Chondrocyte (in vitro differentiated cells): ENCODE data around the gene GJA10. TPM values are rescaled to one million over a fixed set of nuclear protein-coding genes. Genes with fewer than 3 reads are reported as not detected.
"Not testable (repeated sequence)": the region's sequence is repeated elsewhere in the genome, so short reads cannot be mapped to it uniquely, and the experiment has no call there.

Experiments
- DNase-seq: peaks from one replicate; pipeline ENCODE4 v3.0.0; 2021; ENCODE audit warnings: mixed read lengths, low spot score
- H3K27ac Mint-ChIP-seq: one replicate; pipeline ENCODE4 v1.8.0; 2021; ENCODE audit warnings: mild to moderate bottlenecking, moderate library complexity, mixed read lengths; ENCODE audit not compliant: unreplicated experiment
- H3K27me3 Mint-ChIP-seq: 2 replicates; pipeline ENCODE4 v1.8.0; 2021; ENCODE audit warnings: low read depth, mixed read lengths
- H3K36me3 Mint-ChIP-seq: 2 replicates; pipeline ENCODE4 v1.8.0; 2021; ENCODE audit warnings: low read depth, mixed read lengths
- H3K4me1 Mint-ChIP-seq: 2 replicates; pipeline ENCODE4 v1.8.0; 2021; ENCODE audit warnings: low read depth, mild to moderate bottlenecking, mixed read lengths
- H3K4me3 Mint-ChIP-seq: one replicate; pipeline ENCODE4 v1.8.0; 2021; ENCODE audit warnings: mild to moderate bottlenecking, moderate library complexity, mixed read lengths; ENCODE audit not compliant: unreplicated experiment
- H3K9me3 Mint-ChIP-seq: 2 replicates; pipeline ENCODE4 v1.8.0; 2021; ENCODE audit warnings: low read depth, mixed read lengths
- total RNA-seq: library from RNA; stranded (reverse); gene quantifications from 3 replicates; pipeline ENCODE4 v1.2.1, GENCODE V29; 2021
- TF ChIP-seq, protein P1 (sequence below): fragments of 200-600 bp; sonication (generic); IDR thresholded peaks from 2 replicates; pipeline ENCODE4 v1.5.0; 2021; ENCODE audit warnings: antibody characterized with exemption, mild to moderate bottlenecking, moderate library complexity

Gene GJA10
- total RNA-seq, 1 donor from 2014 or later = not detected

DNA sequence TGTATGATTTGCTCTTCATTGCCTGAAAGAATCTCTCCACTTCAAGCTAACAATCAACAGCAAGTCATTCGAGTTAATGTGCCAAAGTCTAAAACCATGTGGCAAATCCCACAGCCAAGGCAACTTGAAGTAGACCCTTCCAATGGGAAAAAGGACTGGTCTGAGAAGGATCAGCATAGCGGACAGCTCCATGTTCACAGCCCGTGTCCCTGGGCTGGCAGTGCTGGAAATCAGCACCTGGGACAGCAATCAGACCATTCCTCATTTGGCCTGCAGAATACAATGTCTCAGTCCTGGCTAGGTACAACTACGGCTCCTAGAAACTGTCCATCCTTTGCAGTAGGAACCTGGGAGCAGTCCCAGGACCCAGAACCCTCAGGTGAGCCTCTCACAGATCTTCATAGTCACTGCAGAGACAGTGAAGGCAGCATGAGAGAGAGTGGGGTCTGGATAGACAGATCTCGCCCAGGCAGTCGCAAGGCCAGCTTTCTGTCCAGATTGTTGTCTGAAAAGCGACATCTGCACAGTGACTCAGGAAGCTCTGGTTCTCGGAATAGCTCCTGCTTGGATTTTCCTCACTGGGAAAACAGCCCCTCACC lies 1.1 kb downstream of the GJA10 start:
- DNase-seq = no peak
- Mint-ChIP-seq H3K27ac (no peak overlapping the region), H3K36me3 (no peaks in the 10 kb centered on the region)

DNA sequence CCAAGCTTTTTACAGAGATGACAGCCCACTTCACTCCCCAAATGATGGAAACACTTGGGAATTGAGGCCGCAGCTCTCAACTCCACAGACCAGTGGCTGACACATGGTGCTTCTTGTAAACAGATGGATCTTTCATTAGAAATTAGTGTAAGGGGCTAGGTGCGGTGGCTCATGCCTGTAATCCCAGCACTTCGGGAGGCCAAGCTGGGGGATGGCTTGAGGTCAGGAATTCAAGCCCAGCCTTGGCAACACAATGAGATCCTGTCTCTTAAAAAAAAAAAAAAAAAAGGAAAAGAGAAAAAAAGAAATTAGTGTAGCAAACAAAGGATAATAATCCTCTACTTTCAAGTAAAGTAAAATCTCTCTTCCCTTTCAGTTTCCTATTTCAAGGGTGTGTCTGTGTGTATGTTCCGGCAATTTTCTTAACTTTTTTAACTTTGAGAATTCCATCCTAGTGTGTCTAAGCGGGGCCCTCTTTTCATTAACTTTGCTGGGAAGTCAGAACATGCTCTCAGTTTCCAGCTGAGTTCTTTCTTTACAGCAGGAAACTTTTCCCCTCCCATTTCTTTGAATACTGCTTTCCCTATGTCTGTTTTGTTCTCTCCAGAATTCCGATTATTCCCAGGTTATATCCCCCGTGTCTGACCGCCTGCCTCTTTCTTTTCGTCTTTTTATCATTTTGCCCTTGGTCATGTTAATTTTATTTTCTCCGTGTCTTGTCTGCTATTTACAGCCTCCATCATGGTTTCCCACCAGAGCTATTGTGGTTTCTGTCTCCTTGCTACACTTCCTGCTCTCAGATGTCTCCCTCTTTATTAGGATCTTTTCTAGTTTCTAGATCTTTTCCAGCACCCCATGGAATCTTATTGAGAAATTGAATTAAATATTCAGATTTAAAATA lies 16.0 kb downstream of the GJA10 start:
- not testable (repeated sequence) for H3K36me3 Mint-ChIP-seq, H3K4me3 Mint-ChIP-seq, DNase-seq, H3K27ac Mint-ChIP-seq, H3K9me3 Mint-ChIP-seq, H3K4me1 Mint-ChIP-seq
- H3K27me3 Mint-ChIP-seq = peaks cover 10% of the 10 kb centered on the region

More for the DNA sequence above, 1.1 kb downstream of the GJA10 start:
- H3K9me3 Mint-ChIP-seq = peaks cover 2% of the 10 kb centered on the region
- H3K27me3 Mint-ChIP-seq = peaks cover 34% of the 10 kb centered on the region
- H3K4me1 Mint-ChIP-seq = no peaks in the 10 kb centered on the region
- no peak overlapping the region for H3K4me3 Mint-ChIP-seq
- TF ChIP-seq, protein P1, sequence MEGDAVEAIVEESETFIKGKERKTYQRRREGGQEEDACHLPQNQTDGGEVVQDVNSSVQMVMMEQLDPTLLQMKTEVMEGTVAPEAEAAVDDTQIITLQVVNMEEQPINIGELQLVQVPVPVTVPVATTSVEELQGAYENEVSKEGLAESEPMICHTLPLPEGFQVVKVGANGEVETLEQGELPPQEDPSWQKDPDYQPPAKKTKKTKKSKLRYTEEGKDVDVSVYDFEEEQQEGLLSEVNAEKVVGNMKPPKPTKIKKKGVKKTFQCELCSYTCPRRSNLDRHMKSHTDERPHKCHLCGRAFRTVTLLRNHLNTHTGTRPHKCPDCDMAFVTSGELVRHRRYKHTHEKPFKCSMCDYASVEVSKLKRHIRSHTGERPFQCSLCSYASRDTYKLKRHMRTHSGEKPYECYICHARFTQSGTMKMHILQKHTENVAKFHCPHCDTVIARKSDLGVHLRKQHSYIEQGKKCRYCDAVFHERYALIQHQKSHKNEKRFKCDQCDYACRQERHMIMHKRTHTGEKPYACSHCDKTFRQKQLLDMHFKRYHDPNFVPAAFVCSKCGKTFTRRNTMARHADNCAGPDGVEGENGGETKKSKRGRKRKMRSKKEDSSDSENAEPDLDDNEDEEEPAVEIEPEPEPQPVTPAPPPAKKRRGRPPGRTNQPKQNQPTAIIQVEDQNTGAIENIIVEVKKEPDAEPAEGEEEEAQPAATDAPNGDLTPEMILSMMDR = no peak

DNA sequence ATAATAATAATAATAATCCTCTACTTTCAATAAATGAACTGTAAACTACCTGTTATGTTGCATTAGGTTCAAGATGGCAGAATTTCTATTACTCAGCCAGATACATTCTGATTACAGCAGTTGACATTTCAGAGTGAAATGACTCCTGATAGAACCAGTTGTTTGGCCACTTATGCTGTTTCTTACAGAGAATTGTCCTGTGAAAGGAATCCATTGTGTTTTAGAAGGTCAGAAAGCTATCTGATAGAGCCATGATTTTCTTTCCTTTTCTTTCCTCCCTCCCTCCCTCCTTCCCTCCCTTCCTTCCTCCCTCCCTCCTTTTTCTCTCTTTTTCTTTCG lies 16.6 kb downstream of the GJA10 start:
- Mint-ChIP-seq H3K4me3 (no peak overlapping the region), H3K27me3 (peaks cover 10% of the 10 kb centered on the region), H3K9me3 (peaks cover 11% of the 10 kb centered on the region), H3K36me3 (no peaks in the 10 kb centered on the region), H3K4me1 (peaks cover 3% of the 10 kb centered on the region), H3K27ac (no peak overlapping the region)
- TF ChIP-seq, protein P1 = no peak
- DNase-seq = no peak

DNA sequence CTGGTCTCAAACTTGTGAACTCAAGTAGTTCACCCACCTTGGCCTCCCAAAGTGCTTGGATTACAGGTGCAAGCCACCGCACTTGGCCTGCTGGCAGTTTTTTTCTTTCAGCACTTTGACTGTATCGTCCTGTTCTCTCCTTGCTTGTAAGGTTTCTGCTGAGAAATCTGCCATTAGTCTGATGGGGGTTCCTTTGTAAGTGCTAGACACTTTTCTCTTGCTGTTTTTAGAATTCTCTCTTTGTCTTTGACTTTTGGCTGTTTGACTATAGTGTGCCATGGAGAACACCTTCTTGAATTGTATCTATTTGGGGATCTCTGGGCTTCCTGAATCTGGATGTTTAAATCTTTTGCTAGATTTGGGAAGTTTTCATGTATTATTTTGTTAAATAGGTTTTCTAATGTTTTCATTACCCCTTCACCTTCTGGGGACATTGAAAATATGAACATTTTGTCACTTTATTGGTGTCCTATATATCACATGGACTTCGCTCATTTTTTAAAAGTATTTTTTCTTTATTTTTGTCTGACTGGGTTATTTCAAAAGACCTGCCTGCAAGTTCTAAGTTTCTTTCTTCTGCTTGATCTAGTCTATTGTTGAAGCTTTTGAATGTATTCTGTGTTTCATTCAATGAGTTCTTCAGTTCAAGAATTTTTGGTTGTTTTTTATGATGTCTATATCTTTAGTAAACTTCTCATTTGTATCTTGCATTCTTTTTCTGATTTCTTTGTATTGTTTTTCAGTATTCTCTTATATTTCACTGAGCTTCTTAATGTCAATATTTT lies 22.1 kb downstream of the GJA10 start:
- H3K36me3 Mint-ChIP-seq = peaks cover 1% of the 10 kb centered on the region
- H3K27ac Mint-ChIP-seq = no peak overlapping the region
- H3K27me3 Mint-ChIP-seq = no peaks in the 10 kb centered on the region
- TF ChIP-seq, protein P1 = no peak
- no peak overlapping the region for H3K4me3 Mint-ChIP-seq
- no peaks in the 10 kb centered on the region for H3K4me1 Mint-ChIP-seq
- H3K9me3 Mint-ChIP-seq = peaks cover 16% of the 10 kb centered on the region
- DNase-seq = no peak

DNA sequence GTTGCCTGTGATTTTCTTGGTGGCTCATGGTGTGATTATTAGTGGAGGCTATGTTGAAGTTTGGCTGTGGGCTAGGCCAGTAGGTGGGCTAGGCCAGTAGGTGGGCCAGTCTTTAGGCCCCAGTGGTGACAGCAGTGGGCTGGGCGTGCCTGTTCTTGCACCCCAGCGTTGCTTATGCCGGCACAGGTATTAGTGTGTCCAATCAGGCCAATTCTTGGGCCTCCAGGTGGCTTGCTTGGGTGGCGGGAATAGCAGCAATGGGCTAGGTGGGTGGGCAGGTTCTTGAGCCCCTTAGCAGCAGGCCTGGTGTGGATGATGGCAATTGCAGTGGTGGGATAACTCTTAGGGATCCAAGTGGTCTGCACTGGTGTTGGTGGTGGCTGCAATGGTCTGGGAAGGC lies 22.9 kb downstream of the GJA10 start:
- Mint-ChIP-seq H3K4me1 (no peaks in the 10 kb centered on the region), H3K9me3 (peaks cover 16% of the 10 kb centered on the region), H3K27me3 (no peaks in the 10 kb centered on the region), H3K27ac (no peak overlapping the region), H3K4me3 (no peak overlapping the region), H3K36me3 (peaks cover 1% of the 10 kb centered on the region)
- DNase-seq = no peak
- TF ChIP-seq, protein P1 = no peak
